Measurements from ENCODE around the gene PDK2. TPM values are rescaled to one million over a fixed set of nuclear protein-coding genes. Genes with fewer than 3 reads are reported as not detected.

PDK2 gene
- polyA plus RNA-seq, 1 experiment = 155 TPM

DNA sequence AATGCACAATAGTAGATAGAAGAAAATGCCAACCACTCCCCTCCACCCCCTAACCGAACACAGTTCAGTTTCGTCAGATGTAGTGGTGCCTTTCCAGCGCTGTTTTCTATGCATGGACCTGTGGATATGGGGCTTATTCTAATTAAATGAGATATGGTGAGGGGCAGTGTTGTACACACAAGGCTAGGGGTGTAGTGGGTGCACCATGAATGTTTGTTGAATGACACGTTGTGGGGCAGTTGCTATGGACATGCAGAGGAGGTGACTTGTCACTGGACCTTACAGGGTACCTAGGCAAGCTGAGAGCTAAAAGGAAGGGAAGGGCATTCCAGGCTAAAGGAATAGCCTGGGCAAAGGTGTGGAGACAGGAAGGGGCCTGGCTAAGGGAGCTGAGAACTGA, 3.4 kb downstream of the PDK2 start:
- TF ChIP-seq, protein P1, sequence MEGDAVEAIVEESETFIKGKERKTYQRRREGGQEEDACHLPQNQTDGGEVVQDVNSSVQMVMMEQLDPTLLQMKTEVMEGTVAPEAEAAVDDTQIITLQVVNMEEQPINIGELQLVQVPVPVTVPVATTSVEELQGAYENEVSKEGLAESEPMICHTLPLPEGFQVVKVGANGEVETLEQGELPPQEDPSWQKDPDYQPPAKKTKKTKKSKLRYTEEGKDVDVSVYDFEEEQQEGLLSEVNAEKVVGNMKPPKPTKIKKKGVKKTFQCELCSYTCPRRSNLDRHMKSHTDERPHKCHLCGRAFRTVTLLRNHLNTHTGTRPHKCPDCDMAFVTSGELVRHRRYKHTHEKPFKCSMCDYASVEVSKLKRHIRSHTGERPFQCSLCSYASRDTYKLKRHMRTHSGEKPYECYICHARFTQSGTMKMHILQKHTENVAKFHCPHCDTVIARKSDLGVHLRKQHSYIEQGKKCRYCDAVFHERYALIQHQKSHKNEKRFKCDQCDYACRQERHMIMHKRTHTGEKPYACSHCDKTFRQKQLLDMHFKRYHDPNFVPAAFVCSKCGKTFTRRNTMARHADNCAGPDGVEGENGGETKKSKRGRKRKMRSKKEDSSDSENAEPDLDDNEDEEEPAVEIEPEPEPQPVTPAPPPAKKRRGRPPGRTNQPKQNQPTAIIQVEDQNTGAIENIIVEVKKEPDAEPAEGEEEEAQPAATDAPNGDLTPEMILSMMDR (IDR thresholded peaks at IDR 0.05; ENCODE audit: insufficient read depth, low read depth, low read length) = no peak
- Histone ChIP-seq H3K36me3 (ENCODE audit: control insufficient read depth, insufficient read depth, low read length) (peaks cover 10% of the 10 kb centered on the region; the same call in 1 of the 2 replicates), H3K4me3 (ENCODE audit: low read depth, low read length) (no peak overlapping the region), H3K27me3 (ENCODE audit: control insufficient read depth, insufficient read depth, low read length) (no peaks in the 10 kb centered on the region)
- ChIA-PET POLR2A (no interaction called here), CTCF (interaction anchor here (0.7 to 3.3 kb wide), 6 partner anchors 11 to 71 kb away, joined by 3 to 15 read pairs (median 4); no protein-coding TSS in a partner anchor)
- DNase-seq (ENCODE audit: low read depth) = no peak

GRCh38 chr17:50099003-50099402, 3.9 kb downstream of the PDK2 start:
- CTCF ChIA-PET = interaction anchor here (0.8 to 3.3 kb wide), 5 partner anchors 10 to 199 kb away, joined by 4 to 15 read pairs (median 5); no protein-coding TSS in a partner anchor
- POLR2A ChIA-PET = no interaction called here

DNA sequence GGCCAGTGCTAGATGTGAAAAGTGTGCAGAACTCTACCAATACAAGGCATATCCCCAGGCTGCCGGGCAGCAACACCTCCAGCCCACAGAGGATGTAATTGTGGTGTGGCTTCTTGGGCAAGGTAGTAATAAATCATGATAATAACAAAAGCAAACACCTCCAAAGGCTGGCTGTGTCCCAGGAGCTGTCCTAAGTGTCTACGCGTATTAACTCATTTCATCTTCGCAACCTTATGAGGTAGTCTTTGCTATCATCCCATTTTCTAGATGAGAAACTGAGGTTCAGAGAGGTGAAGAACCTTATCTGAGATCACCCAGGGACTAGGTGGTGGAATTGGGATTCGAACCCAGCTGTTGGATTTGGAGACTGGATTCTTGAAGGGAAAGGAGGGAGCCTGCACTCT, 5.3 kb downstream of the PDK2 start:
- Histone ChIP-seq H3K27me3 (ENCODE audit: control insufficient read depth, insufficient read depth, low read length) (no peaks in the 10 kb centered on the region), H3K4me3 (ENCODE audit: low read depth, low read length) (no peak overlapping the region), H3K36me3 (ENCODE audit: control insufficient read depth, insufficient read depth, low read length) (peaks cover 13% of the 10 kb centered on the region)
- ChIA-PET CTCF (interaction anchor here (1.1 to 4.2 kb wide), 9 partner anchors 8 to 248 kb away, joined by 3 to 17 read pairs (median 6); no protein-coding TSS in a partner anchor), POLR2A (no interaction called here)
- TF ChIP-seq, protein P1 (IDR thresholded peaks at IDR 0.05; ENCODE audit: insufficient read depth, low read depth, low read length) = no peak
- no peak for DNase-seq (ENCODE audit: low read depth)

More at GRCh38 chr17:50099003-50099402, 3.9 kb downstream of the PDK2 start:
- peaks cover 10% of the 10 kb centered on the region for H3K36me3 ChIP-seq (ENCODE audit: control insufficient read depth, insufficient read depth, low read length)
- H3K4me3 ChIP-seq (ENCODE audit: low read depth, low read length) = no peak overlapping the region
- TF ChIP-seq, protein P1 (IDR thresholded peaks at IDR 0.05; ENCODE audit: insufficient read depth, low read depth, low read length) = no peak
- DNase-seq (ENCODE audit: low read depth) = no peak
- H3K27me3 ChIP-seq (ENCODE audit: control insufficient read depth, insufficient read depth, low read length) = no peaks in the 10 kb centered on the region

GRCh38 chr17:50100921-50101345, 5.8 kb downstream of the PDK2 start:
- TF ChIP-seq, protein P1 (IDR thresholded peaks at IDR 0.05; ENCODE audit: insufficient read depth, low read depth, low read length) = no peak
- H3K4me3 ChIP-seq (ENCODE audit: low read depth, low read length) = no peak overlapping the region
- H3K36me3 ChIP-seq (ENCODE audit: control insufficient read depth, insufficient read depth, low read length) = peaks cover 18% of the 10 kb centered on the region
- CTCF ChIA-PET = interaction anchor here (1.1 to 4.2 kb wide), 10 partner anchors 8 to 248 kb away, joined by 3 to 17 read pairs (median 6); no protein-coding TSS in a partner anchor
- no peaks in the 10 kb centered on the region for H3K27me3 ChIP-seq (ENCODE audit: control insufficient read depth, insufficient read depth, low read length)
- no peak for DNase-seq (ENCODE audit: low read depth)
- POLR2A ChIA-PET = no interaction called here

GRCh38 chr17:50101346-50102163, 6.4 kb downstream of the PDK2 start:
- ChIA-PET CTCF (interaction anchor here (1.4 to 4.2 kb wide), 6 partner anchors 10 to 196 kb away, joined by 3 to 17 read pairs (median 7); no protein-coding TSS in a partner anchor), POLR2A (no interaction called here)
- TF ChIP-seq, protein P1 (IDR thresholded peaks at IDR 0.05; ENCODE audit: insufficient read depth, low read depth, low read length) = no peak; the same call in 1 of the 2 replicates
- DNase-seq (ENCODE audit: low read depth) = no peak
- no peak overlapping the region for H3K4me3 ChIP-seq (ENCODE audit: low read depth, low read length)
- no peaks in the 10 kb centered on the region for H3K27me3 ChIP-seq (ENCODE audit: control insufficient read depth, insufficient read depth, low read length)
- H3K36me3 ChIP-seq (ENCODE audit: control insufficient read depth, insufficient read depth, low read length) = peaks cover 20% of the 10 kb centered on the region
